GM18951 (cell line): ENCODE results near the gene KRT78.
"Not testable (repeated sequence)": the region's sequence is repeated elsewhere in the genome, so short reads cannot be mapped to it uniquely, and the experiment has no call there.

ENCODE experiments used
- POLR2A ChIP-seq: IDR thresholded peaks from 4 replicates; pipeline ENCODE4 v1.6.1; 2011; ENCODE audit warnings: mild to moderate bottlenecking; ENCODE audit not compliant: insufficient read length, insufficient read depth; ENCODE audit errors: extremely low read depth
- in situ Hi-C: fragments of 300-500 bp; cut with MboI; formaldehyde crosslinking; loops from one replicate; pipeline ENCODE4 v1.12.0; 2022; ENCODE audit warnings: low sequenced_read_pairs, mixed read lengths, inconsistent platforms; ENCODE audit not compliant: unreplicated experiment

Gene KRT78

DNA sequence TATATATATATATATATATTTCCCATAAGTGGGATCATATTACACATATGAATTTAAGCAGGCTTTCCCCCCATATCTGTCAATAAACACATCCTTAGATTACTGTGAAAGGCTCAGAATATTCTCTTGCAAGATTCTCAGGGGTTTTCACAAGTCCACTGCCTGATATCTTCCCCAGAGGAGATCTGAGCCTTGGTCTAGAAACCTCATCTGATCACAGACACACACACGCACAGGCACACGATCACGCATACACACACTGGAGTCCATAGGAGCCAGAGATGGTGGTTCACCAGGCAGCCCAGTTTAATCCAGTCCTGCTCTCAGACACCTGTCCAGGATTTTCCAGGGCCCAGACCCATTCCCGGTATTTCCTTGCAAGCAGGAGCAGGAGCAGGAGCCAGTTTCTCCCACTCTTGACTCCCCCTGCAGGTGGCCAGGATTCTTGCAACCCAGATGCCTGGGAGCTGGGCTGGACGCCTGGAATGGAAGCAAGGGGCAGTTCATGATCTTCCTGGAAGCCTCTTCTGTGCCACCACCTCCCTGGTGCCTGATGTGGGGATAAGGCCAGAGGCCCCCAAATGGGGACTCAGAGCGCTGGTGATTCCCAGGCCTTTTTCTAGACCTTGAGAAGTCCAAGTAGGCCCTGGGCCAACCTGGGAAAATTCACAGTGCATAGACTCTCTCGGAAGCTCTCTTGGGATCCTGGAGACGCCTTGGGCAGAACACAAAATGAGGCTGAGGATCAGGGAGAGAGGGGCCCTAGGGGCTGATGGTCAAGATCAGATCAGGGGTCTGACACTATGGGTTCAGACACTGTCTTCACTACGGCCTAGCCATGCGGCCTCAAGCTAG is 16.5 kb upstream of the KRT78 start:
- in situ Hi-C loops = no loop called here
- TF ChIP-seq POLR2A = no peak

DNA sequence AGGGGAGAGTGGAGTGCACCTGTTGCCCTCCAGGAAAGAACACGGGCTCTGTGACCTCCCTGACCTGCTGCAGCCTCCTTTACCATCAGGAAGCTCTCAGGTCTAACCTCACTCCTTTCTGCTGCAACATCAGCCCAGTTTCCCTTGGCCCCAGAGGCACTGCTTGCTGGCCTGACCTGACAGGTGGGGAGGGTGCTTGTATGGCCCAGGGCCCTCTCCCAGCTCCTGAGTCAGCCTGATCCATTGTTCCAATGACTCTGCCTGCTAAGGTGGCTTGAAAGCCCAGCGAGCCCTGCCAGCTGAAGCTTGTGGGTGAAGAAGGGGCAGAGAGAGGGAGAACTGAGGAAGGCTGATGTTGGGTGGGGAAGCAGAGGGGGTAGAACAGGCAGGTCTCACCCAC is 13.2 kb upstream of the KRT78 start:
- in situ Hi-C loops = no loop called here

DNA sequence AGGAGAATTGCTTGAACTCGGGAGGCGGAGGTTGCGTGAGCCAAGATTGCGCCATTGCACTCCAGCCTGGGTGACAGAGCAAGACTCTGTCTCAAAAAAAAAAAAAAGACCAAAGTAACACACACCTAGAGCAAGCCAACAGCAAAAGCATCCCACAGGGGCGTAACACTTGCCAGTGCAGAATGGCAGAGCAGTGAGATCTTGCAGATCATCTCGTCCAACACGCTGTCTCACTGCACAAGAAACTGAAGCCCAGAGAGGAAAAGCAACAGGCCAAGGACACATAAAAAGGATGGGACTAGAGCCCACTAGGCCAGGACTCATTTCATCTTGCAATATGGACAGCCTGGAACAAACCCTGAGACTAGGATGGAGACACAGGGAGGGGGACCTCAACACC is 12.7 kb upstream of the KRT78 start:
- no peak for TF ChIP-seq POLR2A
- in situ Hi-C loops = no loop called here

More for the DNA sequence above, 13.2 kb upstream of the KRT78 start:
- no peak for TF ChIP-seq POLR2A

DNA sequence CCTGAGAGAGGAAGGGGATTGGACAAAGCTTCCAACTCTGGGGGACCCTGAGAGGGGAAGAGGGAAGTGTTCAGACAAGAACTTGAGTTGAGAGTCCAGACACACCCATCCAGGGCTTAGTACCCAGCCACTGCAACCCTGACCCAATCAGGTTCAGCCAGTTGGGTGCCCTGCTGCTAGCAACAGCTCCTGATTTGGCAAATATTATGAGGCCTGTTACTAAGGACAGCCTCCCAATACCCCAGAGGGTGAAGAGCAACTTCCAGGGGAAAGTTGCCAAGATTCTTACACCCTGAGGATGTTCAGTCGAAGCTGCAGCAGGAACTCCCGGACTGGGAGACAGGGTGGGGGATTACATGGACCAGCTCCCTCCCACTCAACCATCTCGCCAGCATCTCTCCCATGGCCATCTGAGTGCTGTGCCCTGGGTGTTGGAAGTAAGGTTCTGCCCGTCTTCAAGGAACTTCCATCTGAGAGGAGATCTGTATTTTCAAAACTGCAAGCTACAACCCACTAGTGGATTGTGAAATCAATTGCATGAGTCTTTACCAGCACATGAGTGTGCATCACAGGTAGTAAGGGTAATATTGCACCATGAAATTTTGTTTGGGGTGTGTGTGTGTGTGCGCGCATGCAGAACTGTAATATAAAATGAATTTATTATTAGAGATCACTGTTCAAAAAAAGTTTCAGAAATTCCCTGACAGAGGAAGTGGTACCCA is 11.5 kb upstream of the KRT78 start:
- in situ Hi-C loops = no loop called here
- TF ChIP-seq POLR2A = no peak

DNA sequence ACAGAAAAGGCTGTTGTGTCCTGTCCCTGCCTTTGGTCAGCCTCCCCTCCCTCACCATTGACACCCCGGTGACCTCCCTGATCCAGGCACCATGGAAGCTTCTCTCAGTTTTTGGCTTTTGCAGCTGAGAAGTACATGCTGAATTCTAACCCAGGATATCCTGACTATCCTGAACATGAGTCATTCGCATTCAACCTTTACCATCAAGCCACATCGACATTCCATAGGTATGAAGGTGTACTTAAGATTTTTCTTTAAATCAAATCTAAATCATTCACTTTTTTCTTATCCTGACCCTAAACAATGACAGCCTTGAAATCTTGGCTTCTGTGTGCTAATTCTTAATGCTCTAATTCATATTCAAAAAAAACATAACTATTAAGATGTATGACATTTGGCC is 8.7 kb upstream of the KRT78 start:
- in situ Hi-C loops = no loop called here
- no peak for TF ChIP-seq POLR2A

DNA sequence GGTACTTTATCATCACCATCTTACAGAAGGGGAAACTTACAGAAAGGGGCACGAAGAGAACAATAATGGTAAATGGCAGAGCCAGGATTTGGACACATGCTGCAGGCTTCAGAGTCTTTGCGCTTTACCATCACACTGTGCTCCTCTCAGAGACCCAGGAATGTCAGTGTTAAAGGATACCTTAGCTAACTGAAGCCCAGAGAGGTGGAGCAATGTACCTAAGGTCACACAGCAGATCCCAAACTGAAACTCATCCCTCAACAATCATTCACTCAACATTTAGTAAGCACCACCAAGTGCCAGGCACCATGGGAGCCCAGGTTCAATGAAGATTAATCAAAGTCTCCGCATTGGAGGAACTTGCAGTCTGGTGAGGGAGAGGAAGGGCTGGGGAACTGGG is 8.0 kb upstream of the KRT78 start:
- no peak for TF ChIP-seq POLR2A
- in situ Hi-C loops = no loop called here

DNA sequence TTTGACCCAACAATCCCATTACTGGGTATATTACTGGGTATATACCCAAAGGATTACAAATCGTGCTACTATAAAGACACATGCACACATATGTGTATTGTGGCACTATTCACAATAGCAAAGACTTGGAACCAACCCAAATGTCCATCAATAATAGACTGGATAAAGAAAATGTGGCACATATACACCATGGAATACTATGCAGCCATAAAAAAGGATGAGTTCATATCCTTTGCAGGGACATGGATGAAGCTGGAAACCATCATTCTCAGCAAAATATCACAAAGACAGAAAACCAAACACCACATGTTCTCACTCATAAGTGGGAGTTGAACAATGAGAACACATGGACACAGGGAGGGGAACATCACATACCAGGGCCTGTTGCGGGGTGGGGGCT is 7.3 kb upstream of the KRT78 start:
- in situ Hi-C loops = not testable (repeated sequence)

DNA sequence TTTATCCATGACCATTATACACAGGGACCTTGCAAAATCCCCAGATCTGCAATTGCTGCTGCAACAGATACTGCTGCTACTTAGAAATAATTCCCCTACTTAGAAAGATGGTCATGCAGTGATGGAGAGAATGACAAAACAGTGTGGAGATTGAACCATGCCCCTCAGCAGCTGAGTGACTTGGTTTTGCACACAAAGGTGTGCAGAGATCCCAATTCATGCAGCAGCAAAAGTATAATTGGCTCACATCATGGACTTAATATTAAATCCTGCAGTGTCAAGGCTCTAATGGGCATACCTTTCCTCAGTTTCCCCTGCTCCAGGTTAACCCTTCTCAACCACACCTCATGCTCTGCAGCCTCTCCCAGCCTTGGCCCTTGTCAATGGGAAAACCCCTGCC is 3.0 kb upstream of the KRT78 start:
- in situ Hi-C loops = no loop called here
- no peak for TF ChIP-seq POLR2A

DNA sequence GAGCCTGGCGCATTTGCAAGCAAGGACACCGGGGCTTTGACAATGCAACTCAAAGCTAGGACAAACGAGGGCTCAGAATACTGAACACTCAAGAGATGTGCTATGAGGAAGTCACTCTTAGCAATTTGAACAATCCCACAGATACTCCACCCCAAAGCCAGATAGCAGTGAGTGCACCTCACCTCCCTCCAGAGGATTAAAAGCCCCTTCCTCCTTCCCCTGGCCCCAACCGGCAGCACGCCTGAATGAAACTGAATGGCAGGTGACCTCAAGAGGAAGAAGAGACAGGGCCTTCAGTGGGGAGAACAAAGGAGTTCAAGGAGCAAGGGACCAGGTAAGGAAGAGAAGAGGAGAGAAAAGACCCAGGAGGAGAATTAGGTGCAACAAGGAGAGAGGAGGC is 1.9 kb upstream of the KRT78 start:
- in situ Hi-C loops = no loop called here
- no peak for TF ChIP-seq POLR2A

DNA sequence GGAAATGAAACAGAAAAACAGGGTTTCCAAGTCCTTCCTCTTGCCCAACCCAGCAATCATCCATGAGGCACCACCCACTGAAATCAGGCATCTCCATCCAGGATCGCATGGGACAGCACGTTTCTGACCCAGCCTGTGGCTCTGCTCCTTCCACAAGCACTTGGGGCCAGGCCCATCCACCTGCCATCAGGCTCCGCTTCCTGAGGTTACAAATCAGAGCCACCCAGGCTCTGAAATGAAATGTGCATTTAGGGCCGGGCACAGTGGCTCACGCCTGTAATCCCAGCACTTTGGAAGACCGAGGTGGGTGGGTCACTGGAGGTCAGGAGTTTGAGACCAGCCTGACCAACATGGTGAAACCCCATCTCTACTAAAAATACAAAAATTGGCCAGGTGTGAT is 717 bp upstream of the KRT78 start:
- in situ Hi-C loops = no loop called here
- no peak for TF ChIP-seq POLR2A

DNA sequence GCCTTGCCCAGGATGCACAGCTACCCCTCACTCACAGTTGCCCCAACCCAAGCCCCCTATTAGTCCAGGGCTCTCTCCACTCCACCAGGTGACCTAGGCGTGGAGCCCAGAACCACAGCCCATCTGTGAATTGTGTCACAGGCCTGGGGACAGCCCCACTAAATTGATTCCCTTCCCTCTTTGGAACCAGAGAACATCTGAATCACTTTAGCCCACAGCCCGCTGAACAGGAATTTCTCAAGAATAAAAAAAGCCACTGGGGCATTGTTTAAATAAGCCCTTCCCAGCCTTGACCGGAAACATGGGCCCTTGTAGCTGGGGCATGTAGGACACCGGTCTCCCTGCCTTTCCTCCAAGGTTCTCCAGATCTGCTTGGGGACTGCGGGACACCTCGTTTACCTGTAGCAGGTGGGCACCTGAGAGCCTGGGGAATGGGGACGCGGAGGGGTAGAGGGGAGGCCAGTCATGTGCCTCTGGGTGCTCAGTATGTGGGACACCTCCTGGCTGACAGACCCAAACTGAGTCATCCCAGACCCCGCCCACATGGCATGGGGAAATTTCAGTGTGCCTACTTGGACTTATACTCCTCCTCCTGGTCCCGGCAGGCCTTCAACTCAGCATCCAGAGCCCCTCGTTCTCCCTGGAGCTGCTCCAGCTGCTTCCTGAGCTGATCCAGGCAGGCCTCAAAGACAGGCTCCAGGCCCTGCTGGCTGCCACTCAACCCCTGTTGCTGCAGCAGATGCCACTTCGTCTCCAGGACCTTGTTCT is 1.3 kb downstream of the KRT78 start:
- in situ Hi-C loops = no loop called here
- TF ChIP-seq POLR2A = no peak

DNA sequence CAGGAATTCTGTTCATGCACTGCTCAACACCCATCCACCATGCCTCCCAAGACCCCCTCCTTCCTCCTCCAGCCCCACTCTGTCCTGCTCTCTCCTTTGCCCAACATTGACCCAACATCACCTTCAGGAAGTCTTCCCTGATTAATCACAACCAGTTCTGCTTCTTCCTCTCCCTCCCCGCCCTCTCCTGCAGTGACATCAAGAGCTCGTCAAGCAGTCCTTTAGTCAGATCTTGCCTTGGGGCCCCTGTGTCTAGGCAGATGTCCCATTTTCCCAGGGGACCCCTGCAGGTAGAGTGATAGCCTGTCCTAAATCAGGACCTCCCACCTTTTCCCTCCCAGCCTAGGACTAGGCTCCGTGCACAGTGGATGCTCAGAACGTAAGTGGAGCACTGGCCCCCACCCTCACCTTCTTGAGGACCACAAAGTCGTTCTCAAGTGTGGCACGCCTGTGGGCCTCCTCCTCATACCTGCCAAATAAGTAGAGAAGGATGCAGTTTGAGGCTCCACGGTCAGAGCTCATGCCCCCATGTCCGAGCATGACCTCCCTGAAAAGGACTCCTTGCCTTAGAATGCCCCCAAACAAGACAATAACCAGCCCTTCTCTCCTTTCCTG is 2.3 kb downstream of the KRT78 start:
- in situ Hi-C loops = no loop called here
- TF ChIP-seq POLR2A = no peak

DNA sequence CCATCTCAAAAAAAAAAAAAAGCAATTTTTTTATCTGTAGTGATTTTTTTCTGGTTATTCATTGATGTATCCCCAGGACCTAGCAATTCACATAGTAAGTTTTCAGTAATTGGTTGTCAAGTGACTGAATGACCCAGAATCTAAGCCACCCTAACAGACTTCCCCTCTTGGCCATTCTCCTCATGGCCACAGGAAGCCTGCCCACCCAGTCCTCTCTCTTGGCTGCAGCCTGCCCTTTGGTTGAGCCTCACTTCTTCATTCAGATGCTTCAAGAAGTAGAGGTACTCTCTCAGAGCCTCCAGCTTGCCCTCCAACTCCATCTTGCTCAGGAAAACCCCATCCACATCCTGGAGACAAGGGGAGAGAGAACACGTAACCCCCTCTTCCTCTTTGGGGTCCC is 2.8 kb downstream of the KRT78 start:
- in situ Hi-C loops = no loop called here

DNA sequence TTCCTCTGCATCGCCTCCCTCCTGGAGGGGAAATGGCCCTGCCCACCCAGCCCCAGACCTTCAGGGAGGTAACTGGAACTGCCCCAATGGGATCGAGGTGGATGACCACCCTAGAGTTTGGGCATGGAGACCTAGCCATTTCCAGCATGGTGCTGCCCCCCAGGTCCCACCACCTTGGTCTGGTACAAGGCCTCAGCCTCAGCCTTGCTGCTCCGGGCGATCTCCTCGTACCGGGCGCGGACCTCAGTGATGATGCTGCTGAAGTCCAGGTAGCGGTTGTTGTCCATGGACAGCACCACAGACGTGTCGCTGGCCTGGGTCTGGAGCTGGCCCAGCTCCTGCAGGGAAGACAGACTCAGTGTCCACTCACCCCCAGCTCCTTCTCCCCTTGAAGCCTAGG is 4.4 kb downstream of the KRT78 start:
- in situ Hi-C loops = no loop called here
- no peak for TF ChIP-seq POLR2A

More for the DNA sequence above, 2.8 kb downstream of the KRT78 start:
- no peak for TF ChIP-seq POLR2A
